Loucy (cell line): ENCODE results near the gene VCAN.

Source experiments
- H2AFZ ChIP-seq: fragments of 200-600 bp; sonication (generic); 2 replicates; pipeline ENCODE4 v1.6.0; 2016; ENCODE audit warnings: antibody characterized with exemption, mild to moderate bottlenecking, low read length, moderate library complexity
- H3F3A ChIP-seq: fragments of 200-600 bp; 2 replicates; pipeline ENCODE4 v1.6.0; 2016; ENCODE audit warnings: antibody characterized with exemption, low read depth, mild to moderate bottlenecking
- H3K27me3 ChIP-seq: fragments of 200-600 bp; sonication (generic); 2 replicates; pipeline ENCODE4 v1.6.1; 2014; ENCODE audit warnings: low read length, mild to moderate bottlenecking; ENCODE audit not compliant: insufficient read depth, poor library complexity, severe bottlenecking
- H3K36me3 ChIP-seq: fragments of 200-600 bp; sonication (generic); 2 replicates; pipeline ENCODE4 v1.6.1; 2016; ENCODE audit warnings: low read length; ENCODE audit not compliant: insufficient read depth
- H3K4me1 ChIP-seq: fragments of 200-600 bp; sonication (generic); 2 replicates; pipeline ENCODE4 v1.5.1; 2014; ENCODE audit warnings: low read length, mild to moderate bottlenecking; ENCODE audit not compliant: insufficient read depth, poor library complexity, severe bottlenecking
- H3K4me2 ChIP-seq: fragments of 200-600 bp; sonication (generic); 2 replicates; pipeline ENCODE4 v1.6.0; 2014; ENCODE audit warnings: antibody characterized with exemption, low read length, low read depth, mild to moderate bottlenecking; ENCODE audit not compliant: poor library complexity, severe bottlenecking
- H3K4me3 ChIP-seq: fragments of 200-600 bp; sonication (generic); 2 replicates; pipeline ENCODE4 v1.5.1; 2014; ENCODE audit warnings: low read length, mild to moderate bottlenecking, mixed read lengths; ENCODE audit not compliant: poor library complexity, severe bottlenecking
- H3K79me2 ChIP-seq: fragments of 200-600 bp; sonication (generic); 2 replicates; pipeline ENCODE4 v1.6.1; 2014; ENCODE audit warnings: low read length; ENCODE audit not compliant: insufficient read depth
- H3K9ac ChIP-seq: fragments of 200-600 bp; sonication (generic); 2 replicates; pipeline ENCODE4 v1.6.0; 2014; ENCODE audit warnings: mild to moderate bottlenecking, low read depth, low read length, moderate library complexity; ENCODE audit not compliant: poor library complexity, severe bottlenecking
- H3K9me2 ChIP-seq: fragments of 200-600 bp; sonication (generic); replicated peaks from 2 replicates; pipeline ENCODE4 v1.6.1; 2016; ENCODE audit warnings: low read depth, low read length, mixed read lengths
- H3K9me3 ChIP-seq: fragments of 200-600 bp; sonication (generic); 2 replicates; pipeline ENCODE4 v1.6.1; 2014; ENCODE audit warnings: mild to moderate bottlenecking, antibody characterized with exemption, low read length, low read depth; ENCODE audit not compliant: insufficient read depth
- H4K20me1 ChIP-seq: fragments of 200-600 bp; sonication (generic); 2 replicates; pipeline ENCODE4 v1.6.0; 2014; ENCODE audit warnings: antibody characterized with exemption, low read length, mild to moderate bottlenecking; ENCODE audit not compliant: insufficient read depth, poor library complexity, severe bottlenecking
- EZH2phosphoT487 ChIP-seq: fragments of 200-600 bp; IDR thresholded peaks from 2 replicates; pipeline ENCODE4 v1.6.1; 2018; ENCODE audit warnings: antibody characterized with exemption, mild to moderate bottlenecking, moderate library complexity, borderline replicate concordance
- TF ChIP-seq, protein P1 (sequence below): fragments of 200-600 bp; sonication (generic); conservative IDR thresholded peaks from 2 replicates; pipeline ENCODE4 v1.5.1; 2014; ENCODE audit warnings: mild to moderate bottlenecking, antibody characterized with exemption, low read length

VCAN gene

DNA sequence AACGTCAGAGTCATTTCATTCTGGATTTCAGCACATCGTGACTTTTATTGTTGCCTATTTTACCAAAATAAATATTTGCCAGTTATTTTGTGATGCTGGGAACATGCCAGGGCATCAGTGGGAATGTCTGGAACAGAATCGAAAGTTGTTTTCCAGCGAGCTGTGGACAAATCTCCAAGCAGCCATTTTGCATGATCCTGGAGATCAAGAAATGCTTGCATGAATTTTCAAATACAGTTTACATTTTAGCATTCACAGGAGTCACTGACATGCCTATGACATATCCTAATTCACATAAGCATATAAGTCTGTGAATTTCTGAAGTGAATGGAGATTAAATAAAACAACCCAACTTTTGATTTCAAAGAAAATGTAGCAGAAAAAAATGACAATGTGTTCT is 119.4 kb downstream of the VCAN start:
- no peak overlapping the region for H2AFZ ChIP-seq
- no peaks in the 10 kb centered on the region for H3K36me3 ChIP-seq
- no peak overlapping the region for H3K4me2 ChIP-seq
- no peak overlapping the region for H3K4me3 ChIP-seq
- H3K9me2 ChIP-seq, result no peaks in the 10 kb centered on the region
- H4K20me1 ChIP-seq, result no peaks in the 10 kb centered on the region
- H3K9ac ChIP-seq, result no peak overlapping the region
- H3K9me3 ChIP-seq, result no peaks in the 10 kb centered on the region
- TF ChIP-seq, protein P1, sequence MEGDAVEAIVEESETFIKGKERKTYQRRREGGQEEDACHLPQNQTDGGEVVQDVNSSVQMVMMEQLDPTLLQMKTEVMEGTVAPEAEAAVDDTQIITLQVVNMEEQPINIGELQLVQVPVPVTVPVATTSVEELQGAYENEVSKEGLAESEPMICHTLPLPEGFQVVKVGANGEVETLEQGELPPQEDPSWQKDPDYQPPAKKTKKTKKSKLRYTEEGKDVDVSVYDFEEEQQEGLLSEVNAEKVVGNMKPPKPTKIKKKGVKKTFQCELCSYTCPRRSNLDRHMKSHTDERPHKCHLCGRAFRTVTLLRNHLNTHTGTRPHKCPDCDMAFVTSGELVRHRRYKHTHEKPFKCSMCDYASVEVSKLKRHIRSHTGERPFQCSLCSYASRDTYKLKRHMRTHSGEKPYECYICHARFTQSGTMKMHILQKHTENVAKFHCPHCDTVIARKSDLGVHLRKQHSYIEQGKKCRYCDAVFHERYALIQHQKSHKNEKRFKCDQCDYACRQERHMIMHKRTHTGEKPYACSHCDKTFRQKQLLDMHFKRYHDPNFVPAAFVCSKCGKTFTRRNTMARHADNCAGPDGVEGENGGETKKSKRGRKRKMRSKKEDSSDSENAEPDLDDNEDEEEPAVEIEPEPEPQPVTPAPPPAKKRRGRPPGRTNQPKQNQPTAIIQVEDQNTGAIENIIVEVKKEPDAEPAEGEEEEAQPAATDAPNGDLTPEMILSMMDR, result no peak
- TF ChIP-seq EZH2phosphoT487, result no peak
- no peaks in the 10 kb centered on the region for H3F3A ChIP-seq
- H3K79me2 ChIP-seq, result no peaks in the 10 kb centered on the region
- no peaks in the 10 kb centered on the region for H3K4me1 ChIP-seq
- H3K27me3 ChIP-seq, result no peaks in the 10 kb centered on the region

DNA sequence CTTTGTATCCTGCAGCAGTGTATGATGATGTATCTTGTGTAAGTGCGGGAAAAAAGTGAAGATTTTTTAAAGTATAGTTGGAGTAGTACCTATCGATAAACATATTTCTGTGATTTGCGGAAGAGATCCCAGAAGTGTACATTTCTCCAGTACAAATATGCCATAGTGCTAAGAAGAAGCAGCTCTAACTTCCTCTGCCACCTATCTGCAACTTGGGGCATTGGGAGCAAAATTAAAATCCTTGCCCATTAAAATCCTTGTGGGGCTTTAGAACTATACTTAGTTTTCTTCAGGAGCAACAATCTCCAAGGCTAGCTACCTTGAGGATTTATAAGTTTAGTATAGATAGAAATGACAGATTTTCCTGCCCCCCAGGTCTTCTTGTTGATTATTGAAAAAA is 123.7 kb downstream of the VCAN start:
- no peaks in the 10 kb centered on the region for H3K27me3 ChIP-seq
- no peak overlapping the region for H3K9ac ChIP-seq
- H3K4me3 ChIP-seq, result no peak overlapping the region
- no peak overlapping the region for H2AFZ ChIP-seq
- H3K36me3 ChIP-seq, result no peaks in the 10 kb centered on the region
- no peaks in the 10 kb centered on the region for H3F3A ChIP-seq
- no peak overlapping the region for H3K4me2 ChIP-seq
- H3K9me3 ChIP-seq, result no peaks in the 10 kb centered on the region
- H3K4me1 ChIP-seq, result no peaks in the 10 kb centered on the region
- TF ChIP-seq EZH2phosphoT487, result no peak
- TF ChIP-seq, protein P1, result 0 out of 2 replicates have a peak, but pooled peaks have one; percentile 15
- H4K20me1 ChIP-seq, result no peaks in the 10 kb centered on the region
- no peaks in the 10 kb centered on the region for H3K9me2 ChIP-seq
- H3K79me2 ChIP-seq, result no peaks in the 10 kb centered on the region

DNA sequence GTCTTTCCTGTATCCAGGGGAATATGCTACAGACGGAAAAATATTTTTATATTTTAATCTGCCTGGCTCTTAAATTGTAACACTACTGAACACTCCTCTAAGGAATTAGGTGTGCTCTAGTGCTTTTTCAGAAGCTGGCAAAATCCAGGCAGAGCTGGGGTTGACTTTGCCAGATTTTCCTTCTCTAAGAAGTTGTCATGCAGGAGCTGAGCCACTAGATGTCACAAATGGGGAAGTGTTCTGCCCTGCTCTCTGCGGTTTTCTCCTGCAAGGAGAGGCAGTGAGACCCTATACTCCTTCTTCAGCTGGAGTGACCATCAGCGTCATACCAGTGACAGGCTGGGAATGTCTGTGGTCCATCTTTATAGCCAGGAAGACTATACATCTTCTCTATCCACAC is 136.6 kb downstream of the VCAN start:
- no peaks in the 10 kb centered on the region for H3K4me1 ChIP-seq
- TF ChIP-seq, protein P1, result peak; percentile 60
- TF ChIP-seq EZH2phosphoT487, result no peak

More for the DNA sequence above, 136.6 kb downstream of the VCAN start:
- Histone ChIP-seq H3K9me3 (no peaks in the 10 kb centered on the region), H3K9me2 (no peaks in the 10 kb centered on the region), H3K36me3 (no peaks in the 10 kb centered on the region), H3K27me3 (no peaks in the 10 kb centered on the region), H3F3A (no peaks in the 10 kb centered on the region), H3K9ac (no peak overlapping the region), H3K79me2 (no peaks in the 10 kb centered on the region), H3K4me3 (no peak overlapping the region), H2AFZ (no peak overlapping the region), H3K4me2 (no peak overlapping the region), H4K20me1 (no peaks in the 10 kb centered on the region)
